Ishikawa (cell line): Measurements from ENCODE around the gene ILKAP.

Experiments
- EP300 ChIP-seq: IDR thresholded peaks from 2 replicates; pipeline ENCODE4 v1.6.1; 2012; ENCODE audit warnings: borderline replicate concordance
- ZBTB7A ChIP-seq: IDR thresholded peaks from 2 replicates; pipeline ENCODE4 v1.6.1; 2012; ENCODE audit warnings: low read depth

- TF ChIP-seq EP300, result peak; percentile 85
- no peak for TF ChIP-seq ZBTB7A
These were observed 60.1 kb downstream of the ILKAP start for GRCh38 chr2:238143239-238143951.
